ENCODE results near the gene CCDC70.

- TF ChIP-seq GATA2 (IDR thresholded peaks at IDR 0.05; ENCODE audit: low read depth, low read length) (no peak), GATA3 (IDR thresholded peaks at IDR 0.05; ENCODE audit: low read depth, low read length) (no peak)
Observed at GRCh38 chr13:51881296-51881695, 19.5 kb downstream of the CCDC70 start.

Measured in SH-SY5Y (cell line).